HEK293T (cell line): Measurements from ENCODE around the gene ATP6V1E1.

Source experiments
- ARNT ChIP-seq: fragments of 450-650 bp; IDR thresholded peaks from 2 replicates; pipeline ENCODE4 v1.6.1; 2017; ENCODE audit warnings: mild to moderate bottlenecking
- BHLHE40 ChIP-seq: fragments of 450-650 bp; IDR thresholded peaks from 2 replicates; pipeline ENCODE4 v1.6.1; 2016; ENCODE audit warnings: mild to moderate bottlenecking, moderate library complexity, borderline replicate concordance
- ELF4 ChIP-seq: fragments of 450-650 bp; IDR thresholded peaks from 2 replicates; pipeline ENCODE4 v1.6.1; 2017; ENCODE audit warnings: antibody characterized with exemption
- FOXA1 ChIP-seq: fragments of 450-650 bp; IDR thresholded peaks from 2 replicates; pipeline ENCODE4 v1.6.1; 2016; ENCODE audit warnings: mild to moderate bottlenecking
- FOXM1 ChIP-seq: fragments of 450-650 bp; IDR thresholded peaks from 2 replicates; pipeline ENCODE4 v1.6.1; 2017; ENCODE audit warnings: mild to moderate bottlenecking, borderline replicate concordance
- NFRKB ChIP-seq: fragments of 450-650 bp; IDR thresholded peaks from 2 replicates; pipeline ENCODE4 v1.6.1; 2016; ENCODE audit warnings: mild to moderate bottlenecking, moderate library complexity
- SUZ12 ChIP-seq: fragments of 450-650 bp; IDR thresholded peaks from 2 replicates; pipeline ENCODE4 v1.6.1; 2016; ENCODE audit warnings: mild to moderate bottlenecking

- TF ChIP-seq NFRKB (no peak), BHLHE40 (no peak), ELF4 (no peak), SUZ12 (no peak), ARNT (no peak), FOXA1 (no peak), FOXM1 (no peak)
Measured at GRCh38 chr22:17559188-17559587, 69.4 kb downstream of the ATP6V1E1 start.
